ENCODE data around the gene CCR2. TPM values are rescaled to one million over a fixed set of nuclear protein-coding genes. Genes with fewer than 3 reads are reported as not detected.
"Not testable (repeated sequence)": the region's sequence is repeated elsewhere in the genome, so short reads cannot be mapped to it uniquely, and the experiment has no call there.

Gene CCR2
- total RNA-seq, 1 donor from 2014 or later = 0.91 TPM

GRCh38 chr3:46371519-46372340, 17.8 kb downstream of the CCR2 start:
- no peak for ATAC-seq (ENCODE audit: poor library complexity)
- intact Hi-C loops (cut with DNase I) = loop anchor here (5.0 to 10.0 kb wide), 2 partner anchors 94 to 277 kb away; no protein-coding TSS in a partner anchor

DNA sequence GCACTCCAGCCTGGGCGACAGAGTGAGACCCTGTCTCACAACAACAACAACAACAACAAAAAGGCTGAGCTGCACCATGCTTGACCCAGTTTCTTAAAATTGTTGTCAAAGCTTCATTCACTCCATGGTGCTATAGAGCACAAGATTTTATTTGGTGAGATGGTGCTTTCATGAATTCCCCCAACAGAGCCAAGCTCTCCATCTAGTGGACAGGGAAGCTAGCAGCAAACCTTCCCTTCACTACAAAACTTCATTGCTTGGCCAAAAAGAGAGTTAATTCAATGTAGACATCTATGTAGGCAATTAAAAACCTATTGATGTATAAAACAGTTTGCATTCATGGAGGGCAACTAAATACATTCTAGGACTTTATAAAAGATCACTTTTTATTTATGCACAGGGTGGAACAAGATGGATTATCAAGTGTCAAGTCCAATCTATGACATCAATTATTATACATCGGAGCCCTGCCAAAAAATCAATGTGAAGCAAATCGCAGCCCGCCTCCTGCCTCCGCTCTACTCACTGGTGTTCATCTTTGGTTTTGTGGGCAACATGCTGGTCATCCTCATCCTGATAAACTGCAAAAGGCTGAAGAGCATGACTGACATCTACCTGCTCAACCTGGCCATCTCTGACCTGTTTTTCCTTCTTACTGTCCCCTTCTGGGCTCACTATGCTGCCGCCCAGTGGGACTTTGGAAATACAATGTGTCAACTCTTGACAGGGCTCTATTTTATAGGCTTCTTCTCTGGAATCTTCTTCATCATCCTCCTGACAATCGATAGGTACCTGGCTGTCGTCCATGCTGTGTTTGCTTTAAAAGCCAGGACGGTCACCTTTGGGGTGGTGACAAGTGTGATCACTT, 18.8 kb downstream of the CCR2 start:
- intact Hi-C loops (cut with DNase I) = loop anchor here (5.0 to 10.0 kb wide), 2 partner anchors 95 to 278 kb away; no protein-coding TSS in a partner anchor
- no peak for DNase-seq
- no peak for ATAC-seq (ENCODE audit: poor library complexity)

More at GRCh38 chr3:46371519-46372340, 17.8 kb downstream of the CCR2 start:
- no peak for DNase-seq

- ATAC-seq (ENCODE audit: poor library complexity) (no peak), DNase-seq (no peak)
- intact Hi-C loops (cut with DNase I) = loop anchor here (5.0 to 10.0 kb wide), 2 partner anchors 97 to 280 kb away; no protein-coding TSS in a partner anchor
These were observed 20.8 kb downstream of the CCR2 start for GRCh38 chr3:46374755-46375154.

- no peak for DNase-seq
- intact Hi-C loops (cut with DNase I) = loop anchor here (10.0 kb wide), 1 partner anchor 280 kb away; no protein-coding TSS in a partner anchor
- no peak for ATAC-seq (ENCODE audit: poor library complexity)
These were observed 21.3 kb downstream of the CCR2 start for GRCh38 chr3:46375218-46375617.

DNA sequence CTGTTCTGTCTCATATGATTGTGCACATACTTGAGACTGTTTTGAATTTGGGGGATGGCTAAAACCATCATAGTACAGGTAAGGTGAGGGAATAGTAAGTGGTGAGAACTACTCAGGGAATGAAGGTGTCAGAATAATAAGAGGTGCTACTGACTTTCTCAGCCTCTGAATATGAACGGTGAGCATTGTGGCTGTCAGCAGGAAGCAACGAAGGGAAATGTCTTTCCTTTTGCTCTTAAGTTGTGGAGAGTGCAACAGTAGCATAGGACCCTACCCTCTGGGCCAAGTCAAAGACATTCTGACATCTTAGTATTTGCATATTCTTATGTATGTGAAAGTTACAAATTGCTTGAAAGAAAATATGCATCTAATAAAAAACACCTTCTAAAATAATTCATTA, 21.9 kb downstream of the CCR2 start:
- intact Hi-C loops (cut with DNase I) = loop anchor here (10.0 kb wide), 1 partner anchor 281 kb away; no protein-coding TSS in a partner anchor
- DNase-seq (no peak), ATAC-seq (ENCODE audit: poor library complexity) (no peak)

DNA sequence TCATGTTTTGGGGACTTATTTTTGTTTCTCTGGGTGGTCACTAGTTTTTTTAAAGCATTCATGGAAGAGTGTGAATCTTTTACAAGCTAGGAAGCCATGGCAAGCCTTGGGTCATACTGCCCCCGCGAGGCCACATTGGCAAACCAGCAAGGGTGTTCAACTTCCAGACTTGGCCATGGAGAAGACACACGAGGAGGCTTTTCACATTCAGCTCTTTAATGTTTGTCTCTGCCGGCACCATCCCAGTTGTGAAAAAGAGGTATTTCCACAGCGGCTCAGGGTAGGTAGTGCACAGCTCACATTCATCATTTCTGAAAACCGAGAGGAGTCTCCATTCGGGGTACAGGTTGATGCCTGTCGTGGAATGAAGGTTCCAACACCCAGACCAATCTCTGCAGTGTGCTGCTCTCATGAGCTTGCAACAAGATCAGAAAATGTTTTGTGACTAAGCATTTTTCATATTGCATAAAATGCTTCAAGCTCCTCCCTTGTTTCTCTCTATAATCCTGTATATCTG, 24.6 kb downstream of the CCR2 start:
- DNase-seq = peak; percentile 78
- ATAC-seq (ENCODE audit: poor library complexity) = peak; percentile 55
- intact Hi-C loops (cut with DNase I) = loop anchor here (10.0 kb wide), 1 partner anchor 284 kb away; no protein-coding TSS in a partner anchor

GRCh38 chr3:46380471-46381221, 26.7 kb downstream of the CCR2 start:
- no peak for DNase-seq
- intact Hi-C loops (cut with DNase I) = no loop called here
- no peak for ATAC-seq (ENCODE audit: poor library complexity)

GRCh38 chr3:46381625-46382024, 27.7 kb downstream of the CCR2 start:
- intact Hi-C loops (cut with DNase I) = no loop called here
- ATAC-seq (ENCODE audit: poor library complexity) (no peak), DNase-seq (no peak)

DNA sequence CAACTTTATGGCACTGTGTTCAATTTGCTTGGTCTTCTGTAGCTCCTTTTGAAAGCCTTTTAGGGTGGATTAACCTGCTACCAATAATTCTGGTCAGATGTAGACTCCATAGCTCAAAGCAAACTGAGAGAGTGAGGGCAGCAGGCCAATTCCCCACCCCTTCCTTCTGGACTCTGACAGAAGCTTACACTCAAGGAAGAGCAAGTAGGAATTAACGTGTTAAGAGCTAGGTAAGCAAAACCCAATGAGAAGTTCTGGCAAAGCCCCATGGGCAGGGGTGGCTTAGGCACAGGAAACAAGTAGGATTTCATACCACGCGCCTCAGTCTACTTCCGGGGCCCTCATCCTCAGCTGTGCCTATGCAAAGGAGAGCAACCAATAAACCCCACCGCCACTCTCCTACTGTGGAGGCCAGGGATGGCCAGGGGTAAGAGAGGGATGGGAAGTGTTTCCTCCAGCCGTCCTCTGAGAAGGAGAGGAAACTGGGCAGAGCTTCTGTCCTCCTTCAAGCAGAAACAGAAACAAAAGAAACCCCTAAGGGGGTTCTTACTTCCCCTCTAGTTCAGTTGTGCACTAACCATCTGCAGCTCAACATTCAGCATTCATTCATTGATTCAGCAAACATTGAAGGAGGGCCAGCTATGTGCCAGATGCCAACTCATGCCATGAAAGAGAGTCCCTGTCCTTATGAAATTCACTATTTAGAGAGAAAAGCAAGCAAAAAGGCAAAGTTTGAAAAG, 29.5 kb downstream of the CCR2 start:
- DNase-seq = no peak
- intact Hi-C loops (cut with DNase I) = no loop called here
- no peak for ATAC-seq (ENCODE audit: poor library complexity)

- DNase-seq = no peak
- intact Hi-C loops (cut with DNase I) = no loop called here
- no peak for ATAC-seq (ENCODE audit: poor library complexity)
These were observed 30.0 kb downstream of the CCR2 start for GRCh38 chr3:46383951-46384330.

DNA sequence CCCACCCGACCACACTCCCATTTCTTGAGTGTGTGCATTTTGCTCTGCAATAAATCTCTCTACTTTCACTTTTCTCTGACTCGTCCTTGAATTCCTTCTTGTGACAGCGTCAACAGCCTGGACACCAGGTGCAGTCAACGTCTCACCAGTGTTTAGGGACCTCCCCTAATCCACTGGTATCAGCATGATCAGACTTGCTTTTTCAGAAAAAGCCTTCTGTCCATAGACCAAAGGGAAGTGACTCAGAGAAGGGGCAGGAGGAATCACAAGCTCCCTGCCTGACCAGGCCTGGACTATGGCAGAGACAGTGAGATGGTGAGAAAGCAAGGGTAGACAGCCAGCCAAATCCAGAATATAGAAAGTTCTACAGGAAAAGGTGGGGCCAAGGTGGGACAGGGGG, 32.3 kb downstream of the CCR2 start:
- intact Hi-C loops (cut with DNase I) = no loop called here
- ATAC-seq (ENCODE audit: poor library complexity) (no peak), DNase-seq (no peak)

- intact Hi-C loops (cut with DNase I); ATAC-seq (ENCODE audit: poor library complexity): not testable (repeated sequence)
These were observed 34.9 kb downstream of the CCR2 start for GRCh38 chr3:46388847-46389246.

DNA sequence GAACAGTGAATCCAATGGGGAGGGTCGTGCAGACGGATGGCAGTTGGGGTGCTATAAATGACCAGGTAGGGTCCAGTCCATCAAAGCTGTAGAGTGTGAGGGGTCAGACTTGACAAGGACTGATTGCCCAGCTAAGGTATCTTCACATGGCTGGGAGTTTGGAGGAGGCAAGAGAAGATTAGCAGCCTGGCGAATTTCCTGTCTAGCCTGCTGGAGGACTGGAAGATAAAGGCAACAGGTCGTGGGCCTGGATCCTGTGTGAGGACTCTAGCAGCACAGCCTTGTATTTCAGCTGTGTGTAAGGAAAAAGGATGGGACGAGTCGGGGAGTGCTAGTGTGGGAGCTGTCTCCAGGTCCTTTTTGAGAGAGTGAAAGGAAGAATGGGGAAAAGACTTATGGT, 35.4 kb downstream of the CCR2 start:
- DNase-seq (no peak), ATAC-seq (ENCODE audit: poor library complexity) (no peak)
- intact Hi-C loops (cut with DNase I) = no loop called here

More at GRCh38 chr3:46388847-46389246, 34.9 kb downstream of the CCR2 start:
- not testable (repeated sequence) for DNase-seq

GRCh38 chr3:46391526-46391925, 37.6 kb downstream of the CCR2 start:
- ATAC-seq (ENCODE audit: poor library complexity); intact Hi-C loops (cut with DNase I); DNase-seq: not testable (repeated sequence)

- no peak for DNase-seq
- no peak for ATAC-seq (ENCODE audit: poor library complexity)
- intact Hi-C loops (cut with DNase I) = no loop called here
These were observed 39.1 kb downstream of the CCR2 start for GRCh38 chr3:46393011-46393410.

DNA sequence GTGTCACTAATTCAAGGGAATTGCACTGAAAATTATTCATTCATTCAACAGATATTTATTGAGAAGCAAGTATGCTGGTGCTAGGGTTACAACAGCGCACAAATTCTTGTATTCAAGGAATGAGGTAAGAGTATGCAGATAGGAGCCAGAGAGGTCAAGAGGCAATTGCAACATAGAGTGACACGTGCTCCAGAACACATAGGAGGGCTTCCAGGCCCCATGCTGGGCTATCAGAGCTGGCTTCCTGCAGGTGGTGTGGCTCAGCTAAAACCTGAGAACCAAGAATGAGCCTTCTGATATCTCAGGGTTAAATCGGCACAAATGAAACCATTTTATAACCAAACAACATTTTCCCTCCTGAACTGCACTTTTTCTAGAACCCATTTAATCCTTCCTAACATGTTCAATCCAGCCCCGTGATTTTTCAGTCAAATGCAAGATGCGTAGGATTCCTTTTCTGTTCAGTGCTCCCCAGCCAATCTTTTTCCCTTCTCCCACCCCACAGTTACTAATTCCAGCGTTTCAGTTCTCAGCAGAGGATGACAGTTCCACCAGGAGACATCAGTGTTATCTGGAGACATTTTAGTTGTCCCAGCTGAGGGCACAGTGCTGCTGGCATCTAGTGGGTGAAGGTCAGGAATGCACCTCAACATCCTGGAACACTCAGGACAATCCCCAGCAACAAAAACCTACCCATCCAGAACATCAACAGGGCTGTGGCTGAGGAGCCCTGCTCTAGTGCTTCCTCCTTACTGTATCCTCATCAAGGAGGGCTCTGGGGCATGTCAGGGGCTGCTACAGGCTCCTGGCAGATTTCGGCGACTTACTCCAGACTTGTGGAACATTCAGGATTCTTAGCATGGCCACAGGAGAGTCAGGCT, 39.9 kb downstream of the CCR2 start:
- DNase-seq (no peak), ATAC-seq (ENCODE audit: poor library complexity) (peak; percentile 78)
- intact Hi-C loops (cut with DNase I) = no loop called here

DNA sequence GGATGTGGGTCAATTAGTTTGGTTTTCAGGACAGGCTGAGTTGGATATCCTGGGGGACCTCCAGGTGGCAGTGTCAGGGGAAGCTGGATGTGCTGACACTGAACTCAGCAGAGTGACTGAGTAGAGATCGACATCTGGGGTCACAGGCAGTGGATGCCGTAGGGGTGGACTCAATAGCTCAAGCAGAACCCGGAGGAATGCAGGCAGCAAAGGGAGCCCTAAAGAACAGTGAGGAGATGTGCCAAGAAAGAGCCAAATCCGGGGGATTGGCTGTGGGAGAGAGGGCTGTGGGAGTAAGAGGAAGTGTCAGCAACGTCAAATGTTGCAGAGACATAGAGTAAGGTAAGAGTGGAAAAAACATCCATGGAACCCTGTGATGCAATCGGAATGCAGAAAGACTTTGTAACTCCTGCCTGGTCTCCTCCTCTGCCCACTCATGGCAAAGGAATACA, 41.3 kb downstream of the CCR2 start:
- DNase-seq (no peak), ATAC-seq (ENCODE audit: poor library complexity) (no peak)
- intact Hi-C loops (cut with DNase I) = no loop called here

Data from Right ventricle myocardium superior (tissue), 1 donor.